Fibroblast of peridontal ligament (primary cell): ENCODE results near the gene SETX.

Source experiments
- DNase-seq: peaks from one replicate; pipeline ENCODE4 v3.0.0-alpha.2; 2010; ENCODE audit errors: extremely low read depth

Gene SETX

DNA sequence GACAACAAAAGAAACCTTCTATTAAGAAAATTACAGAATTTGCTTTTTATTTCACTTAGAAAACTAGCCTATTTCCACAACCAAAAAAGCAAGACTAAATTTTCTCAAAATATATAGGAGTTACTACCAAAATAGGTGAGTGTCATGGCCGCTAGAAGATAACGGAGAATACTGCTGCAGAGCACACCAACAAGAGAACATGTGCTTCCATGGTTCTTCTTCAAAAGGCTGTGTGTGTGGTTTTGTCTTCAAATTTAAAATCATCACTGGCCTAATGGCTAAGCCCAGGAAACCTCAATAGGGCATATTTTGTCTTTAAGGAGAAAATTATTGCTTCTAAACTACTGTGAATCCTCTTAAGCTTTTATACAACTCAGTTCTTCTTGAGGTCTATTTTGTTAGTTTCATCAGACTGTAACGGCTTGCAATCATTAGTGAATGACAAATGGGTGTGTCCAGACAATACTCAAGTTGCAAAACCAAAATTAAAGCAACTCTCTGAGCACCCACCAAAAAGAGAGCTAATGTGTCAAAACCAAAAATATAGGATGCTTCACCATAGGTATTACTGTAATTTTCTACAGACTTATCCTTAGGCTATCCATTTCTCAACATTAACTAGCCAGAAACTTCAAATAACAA is 3.3 kb downstream of the SETX start:
- DNase-seq, result peak; percentile 31

DNA sequence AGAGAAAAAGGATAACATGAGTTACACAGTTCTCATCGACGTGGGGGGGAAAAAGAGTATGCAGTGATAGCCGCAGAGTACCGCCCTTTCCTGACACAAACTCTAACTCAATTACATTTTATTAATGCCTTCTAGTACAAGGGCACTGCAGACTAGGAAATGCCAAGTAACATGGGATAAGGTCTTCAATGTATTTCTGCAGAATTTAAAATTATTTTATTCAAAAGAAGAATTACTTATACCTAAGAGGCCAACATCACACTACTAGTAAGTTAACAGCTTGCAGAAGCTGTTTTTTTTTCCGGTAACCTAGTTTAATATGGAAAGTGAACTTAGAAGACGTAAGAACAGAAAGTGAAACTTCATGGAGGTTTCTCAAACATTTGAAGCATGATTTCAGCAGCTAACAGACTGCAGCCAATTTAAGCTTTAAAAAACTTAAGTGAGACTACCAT is 3.9 kb downstream of the SETX start:
- peak; percentile 70 for DNase-seq

DNA sequence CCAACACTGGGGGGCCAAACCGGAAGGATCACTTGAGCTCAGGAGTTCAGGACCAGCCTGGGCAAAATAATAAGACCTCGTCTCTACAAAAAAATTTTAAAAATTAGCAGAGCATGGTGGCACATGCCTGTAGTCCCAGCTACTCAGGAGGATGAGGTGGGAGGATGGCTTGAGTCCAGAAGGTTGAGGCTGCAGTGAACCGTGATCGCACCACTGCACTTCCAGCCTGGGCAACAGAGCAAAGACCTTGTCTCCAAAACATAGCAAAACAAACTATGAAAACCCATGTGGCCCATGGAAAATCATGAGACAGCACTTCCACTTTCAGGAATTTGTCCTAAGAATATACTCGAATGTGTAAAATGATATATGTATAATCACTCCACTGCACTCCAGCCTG is 6.1 kb downstream of the SETX start:
- peak; percentile 4 for DNase-seq

DNA sequence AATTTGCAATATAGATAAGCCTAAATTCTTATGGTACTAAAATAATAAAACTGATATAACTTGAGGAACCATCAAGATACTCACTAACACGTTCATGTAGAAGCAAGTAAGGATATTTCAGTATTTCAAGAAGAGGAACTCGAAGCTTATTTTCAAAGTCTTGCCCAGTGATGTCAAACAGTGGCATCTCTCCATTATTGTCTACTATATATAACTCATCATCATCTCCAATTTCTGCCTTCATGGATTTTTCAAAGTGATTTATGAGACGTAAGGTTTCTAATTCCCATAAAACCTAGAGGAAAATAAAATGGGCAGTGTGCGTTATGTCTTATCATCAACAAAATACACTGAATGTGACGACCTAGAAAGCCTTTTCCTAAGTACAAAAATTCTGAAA is 8.6 kb downstream of the SETX start:
- no peak for DNase-seq

DNA sequence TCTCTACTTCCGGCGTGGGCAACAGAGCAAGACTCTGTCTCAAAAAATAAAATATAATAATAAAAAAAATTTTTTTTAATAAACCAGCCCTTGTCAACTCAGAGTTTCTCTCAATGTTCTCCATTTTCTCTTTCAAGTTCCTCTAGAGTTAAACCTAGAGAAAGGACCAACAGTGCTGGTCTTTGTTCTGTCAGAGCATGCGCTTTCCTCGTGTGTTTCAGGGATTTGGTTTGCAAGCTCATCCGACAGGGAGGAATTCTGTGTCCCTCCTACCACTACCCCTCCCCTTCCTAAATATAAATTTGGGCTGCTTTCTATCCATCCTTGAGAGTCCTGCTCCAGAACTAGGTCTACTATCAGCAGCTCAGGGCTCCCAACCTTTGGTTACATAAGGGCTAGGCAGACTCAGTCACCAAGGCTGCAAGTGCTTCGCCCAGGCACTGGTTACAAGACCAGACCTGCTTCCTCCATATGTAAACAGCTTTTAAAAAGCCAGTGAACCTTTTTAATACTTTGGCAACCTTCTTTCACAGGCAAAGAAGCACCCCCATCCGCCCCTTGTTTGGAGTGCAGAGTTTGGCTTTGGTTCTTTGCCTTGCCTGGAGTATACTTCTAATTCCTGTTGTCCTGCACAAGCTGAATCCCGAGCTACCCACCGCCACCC is 13.5 kb downstream of the SETX start:
- no peak for DNase-seq

DNA sequence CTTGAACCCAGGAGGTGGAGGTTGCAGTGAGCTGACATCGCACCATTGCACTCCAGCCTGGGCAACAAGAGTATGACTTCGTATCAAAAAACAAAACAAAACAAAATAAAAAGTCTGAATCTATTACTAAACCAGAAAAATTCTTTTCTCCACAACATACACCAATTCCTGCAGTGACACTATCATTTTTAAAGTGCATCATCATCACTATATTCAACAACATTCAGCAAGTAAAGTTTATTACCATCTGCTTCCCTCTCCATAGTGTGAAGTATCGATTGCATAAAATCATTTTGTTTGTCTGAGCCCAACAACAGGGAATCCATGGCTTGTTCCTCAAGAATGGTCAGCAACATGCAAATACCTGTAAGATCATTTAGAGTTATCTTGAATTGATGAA is 20.4 kb downstream of the SETX start:
- no peak for DNase-seq

DNA sequence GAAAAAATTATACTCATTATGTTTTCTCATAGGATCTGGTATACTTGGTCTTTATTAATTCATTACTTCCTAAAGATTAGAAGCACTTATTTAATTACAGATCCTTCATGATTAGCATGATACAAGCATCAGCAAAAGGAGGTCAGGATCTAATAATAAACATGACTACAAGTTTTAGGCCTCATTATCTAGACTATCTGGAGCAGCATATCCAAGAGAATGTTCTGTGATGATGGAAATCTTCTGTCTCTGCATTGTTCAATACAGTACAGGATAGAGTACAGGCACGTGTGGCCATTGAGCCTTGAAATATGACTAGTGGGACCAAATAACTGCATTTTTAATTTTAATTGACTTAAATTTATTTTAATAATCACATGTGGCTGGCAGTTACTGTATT is 21.2 kb downstream of the SETX start:
- DNase-seq, result no peak

DNA sequence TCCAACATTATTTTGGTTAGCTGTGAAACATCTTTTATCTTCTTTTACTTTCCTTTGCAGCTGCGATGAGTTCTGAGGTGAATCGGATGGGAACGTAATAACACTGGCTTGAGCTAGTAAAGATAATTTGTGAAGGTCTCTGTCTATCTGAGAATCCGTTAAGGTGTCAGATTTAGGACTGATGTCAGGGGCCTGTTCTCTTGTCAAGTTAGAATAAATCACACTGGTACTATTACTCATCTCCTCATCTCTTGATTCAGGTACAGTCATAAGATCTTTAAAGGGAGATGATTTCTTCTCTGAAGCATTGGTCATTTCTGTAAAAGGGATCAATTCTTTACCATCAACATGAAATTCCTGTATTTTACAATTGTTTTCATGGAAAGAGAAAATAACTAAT is 26.2 kb downstream of the SETX start:
- DNase-seq, result no peak

DNA sequence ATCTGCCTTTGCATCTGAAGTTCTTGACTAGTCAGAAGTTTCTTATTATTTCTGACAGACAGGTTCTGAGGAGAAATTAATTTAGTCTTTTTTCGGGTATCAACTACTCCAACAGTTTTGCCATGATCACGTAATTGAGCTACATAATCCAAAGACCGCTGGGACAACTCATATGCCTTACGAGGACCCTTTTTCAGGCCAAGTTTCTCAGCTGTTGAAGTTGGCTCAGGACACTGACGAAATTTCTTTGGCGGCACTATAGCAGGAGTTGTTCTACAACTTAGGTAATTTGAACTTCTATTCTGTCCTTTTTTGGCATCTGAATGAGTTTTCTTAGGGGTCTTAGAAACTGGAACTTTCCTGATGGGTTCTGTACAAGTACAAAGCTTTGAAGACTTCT is 27.2 kb downstream of the SETX start:
- no peak for DNase-seq

DNA sequence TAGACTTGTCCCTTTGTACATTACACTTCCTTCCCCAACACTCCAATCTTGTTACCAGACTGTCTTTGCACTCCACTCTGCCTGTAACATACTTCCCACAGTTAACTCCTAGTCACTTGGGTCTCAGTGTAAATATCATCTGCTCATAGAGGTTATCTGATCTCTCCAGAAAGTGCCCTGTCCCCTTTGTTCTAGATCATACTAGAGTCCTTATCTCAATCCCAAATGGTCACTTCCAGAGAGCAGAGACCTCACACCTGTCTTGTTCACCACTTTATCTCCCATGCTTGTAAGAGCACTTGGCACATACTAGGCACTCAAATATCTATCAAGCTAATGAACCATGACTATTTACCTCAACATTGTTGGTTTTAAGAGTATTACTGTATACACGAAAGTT is 30.4 kb downstream of the SETX start:
- DNase-seq, result no peak

DNA sequence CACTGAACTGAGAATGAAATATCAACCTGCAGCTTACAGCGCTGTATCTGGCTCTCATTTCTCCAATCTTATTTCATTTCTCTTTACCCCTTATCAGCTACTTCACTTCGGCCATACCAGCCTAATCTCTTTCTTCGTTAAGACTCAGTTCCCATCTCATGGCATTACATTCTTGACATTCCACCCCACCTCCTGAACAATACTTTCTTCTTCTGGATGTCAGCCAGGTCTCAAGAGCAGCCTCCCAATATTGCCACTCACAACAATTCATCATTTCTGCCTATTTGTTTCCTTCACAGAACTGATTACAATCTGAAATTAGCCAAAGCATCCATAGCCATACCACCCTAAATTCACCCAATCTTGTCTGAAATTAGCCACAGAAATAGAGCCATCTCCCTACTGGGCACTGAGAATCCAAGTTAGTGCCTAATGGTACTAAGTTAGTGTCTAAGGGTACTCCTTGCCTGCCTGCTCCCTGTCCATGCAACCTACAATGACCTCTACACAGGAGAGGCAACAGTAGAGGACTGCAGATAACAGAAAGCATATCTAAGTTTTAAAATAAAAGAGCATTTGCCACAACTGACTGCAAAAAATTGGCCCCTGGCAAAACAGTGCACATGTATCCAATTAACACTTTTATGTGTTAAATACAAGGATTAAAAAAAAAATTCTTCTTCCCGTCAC is 35.2 kb downstream of the SETX start:
- DNase-seq, result no peak

DNA sequence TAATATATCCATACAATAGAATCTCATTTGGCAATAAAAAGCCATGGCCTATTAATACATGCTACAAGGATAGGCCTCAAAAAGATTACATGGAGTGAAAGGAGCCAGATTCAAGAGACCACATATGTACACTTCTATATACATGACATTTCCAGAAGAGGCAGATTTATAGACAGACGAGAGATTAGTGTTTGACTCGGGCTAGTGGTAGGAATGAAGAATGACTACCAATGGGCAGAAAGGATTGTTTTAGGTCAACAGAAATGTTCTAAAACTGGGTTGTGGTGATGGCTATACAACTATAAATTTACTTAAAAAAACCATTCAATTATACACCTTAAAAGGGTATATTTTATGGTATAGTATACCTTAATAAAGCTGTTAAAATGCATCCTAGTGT is 41.9 kb downstream of the SETX start:
- DNase-seq, result no peak

DNA sequence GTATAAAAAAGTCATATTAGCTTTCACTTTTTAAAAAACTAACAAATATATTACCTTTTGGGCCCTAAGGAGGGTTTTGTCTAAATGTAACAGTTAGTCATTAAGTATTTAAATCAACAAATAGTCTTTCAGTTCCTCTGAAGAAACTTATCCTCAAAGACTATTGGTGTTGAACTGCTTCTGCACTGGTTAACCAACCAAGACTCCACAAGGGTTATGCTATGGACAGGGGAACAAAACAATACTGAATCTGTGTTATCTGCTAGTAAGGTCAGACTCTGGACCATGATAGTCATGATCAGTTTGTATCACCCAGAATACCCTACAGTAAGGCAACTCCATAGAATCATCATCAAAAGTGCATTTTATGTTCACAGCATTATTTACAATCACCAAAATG is 42.4 kb downstream of the SETX start:
- DNase-seq, result no peak

DNA sequence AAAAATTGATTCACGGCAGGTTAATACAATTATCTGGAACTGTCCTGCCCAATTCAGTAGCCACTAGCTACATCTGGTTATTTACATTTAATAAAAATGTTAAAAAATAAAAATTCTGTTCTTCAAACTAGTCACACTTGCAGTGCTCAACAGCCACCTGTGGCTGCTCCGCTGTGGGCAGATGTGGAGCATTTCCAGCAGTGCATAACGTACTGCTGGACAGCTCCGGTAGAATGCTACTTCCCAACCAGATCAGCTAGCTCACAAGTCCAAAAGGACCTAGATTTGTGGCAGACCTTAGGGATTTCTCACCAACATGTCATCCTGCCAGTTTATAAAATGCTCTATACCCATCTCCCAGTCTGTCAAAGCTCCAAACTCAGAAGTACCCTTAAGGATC is 42.8 kb downstream of the SETX start:
- DNase-seq, result no peak

DNA sequence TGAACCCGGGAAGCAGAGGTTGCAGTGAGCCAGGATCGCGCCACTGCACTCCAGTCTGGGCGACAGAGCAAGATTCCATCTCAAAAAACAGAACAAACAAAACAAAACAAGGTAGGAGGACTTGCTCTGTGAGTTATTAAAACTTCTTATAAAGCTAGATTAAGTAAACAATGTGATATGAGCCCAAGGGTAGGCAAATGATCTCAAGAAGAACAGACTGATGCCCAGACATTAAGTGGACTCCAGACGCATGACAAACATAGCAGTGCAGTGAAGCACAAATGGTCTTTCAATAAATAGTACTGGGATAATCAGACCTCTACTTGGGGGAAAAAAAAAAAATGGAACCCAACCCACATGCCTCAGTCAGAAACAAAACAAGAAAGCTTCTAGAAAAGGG is 45.7 kb downstream of the SETX start:
- no peak for DNase-seq

DNA sequence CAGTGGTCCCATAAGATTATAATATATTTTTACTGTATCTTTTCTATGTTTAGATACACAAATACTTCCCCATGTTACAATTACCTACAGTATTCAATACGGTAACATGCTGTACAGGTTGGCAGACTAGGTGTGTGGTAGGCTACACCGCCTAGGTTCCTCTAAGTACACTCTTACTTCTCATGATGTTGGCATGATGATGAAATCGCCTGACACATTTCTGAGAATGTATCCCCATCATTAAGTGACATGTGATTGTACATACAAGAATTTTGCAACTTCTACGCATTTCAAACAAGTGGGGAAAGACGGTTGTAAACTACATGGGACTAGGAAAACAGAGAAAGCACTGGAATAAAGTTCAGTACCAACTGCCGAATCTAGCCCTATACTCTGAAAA is 53.3 kb downstream of the SETX start:
- DNase-seq, result no peak

DNA sequence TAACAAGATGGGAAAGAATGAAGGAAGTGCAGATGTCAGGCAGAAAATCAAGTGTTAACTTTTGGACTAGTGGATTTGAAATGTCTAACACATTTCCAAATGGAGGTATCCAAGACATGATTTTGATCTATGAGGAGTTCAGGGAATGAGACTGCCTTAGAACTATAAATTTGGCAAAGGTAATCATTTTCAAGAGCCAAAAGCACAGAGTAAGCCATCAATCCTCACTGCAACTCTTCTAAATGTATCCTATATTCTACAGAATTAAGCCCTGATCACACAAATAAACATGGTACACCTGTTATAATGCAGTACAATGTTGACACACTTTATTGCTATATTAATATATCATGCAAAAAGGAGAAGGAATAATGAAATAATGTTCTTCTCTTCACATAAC is 55.6 kb downstream of the SETX start:
- no peak for DNase-seq

DNA sequence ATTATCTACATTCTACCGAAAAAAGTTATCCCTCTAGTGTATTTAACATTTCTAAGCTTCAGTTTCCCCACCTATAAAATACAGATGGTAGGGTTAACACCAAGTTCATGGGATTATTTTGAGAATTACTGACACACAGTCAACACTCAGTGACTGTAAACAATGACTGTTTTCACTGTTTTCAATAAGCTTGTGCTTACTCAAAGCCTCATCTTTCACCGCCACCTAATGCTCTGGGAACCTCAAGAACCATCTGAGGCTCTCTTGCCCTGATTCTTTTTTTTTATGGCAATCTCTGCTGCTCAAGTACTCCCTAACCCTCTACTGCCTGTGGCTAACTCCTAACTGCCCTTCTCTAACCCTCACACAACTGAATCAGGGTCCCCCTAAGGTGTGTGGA is 59.6 kb downstream of the SETX start:
- no peak for DNase-seq

DNA sequence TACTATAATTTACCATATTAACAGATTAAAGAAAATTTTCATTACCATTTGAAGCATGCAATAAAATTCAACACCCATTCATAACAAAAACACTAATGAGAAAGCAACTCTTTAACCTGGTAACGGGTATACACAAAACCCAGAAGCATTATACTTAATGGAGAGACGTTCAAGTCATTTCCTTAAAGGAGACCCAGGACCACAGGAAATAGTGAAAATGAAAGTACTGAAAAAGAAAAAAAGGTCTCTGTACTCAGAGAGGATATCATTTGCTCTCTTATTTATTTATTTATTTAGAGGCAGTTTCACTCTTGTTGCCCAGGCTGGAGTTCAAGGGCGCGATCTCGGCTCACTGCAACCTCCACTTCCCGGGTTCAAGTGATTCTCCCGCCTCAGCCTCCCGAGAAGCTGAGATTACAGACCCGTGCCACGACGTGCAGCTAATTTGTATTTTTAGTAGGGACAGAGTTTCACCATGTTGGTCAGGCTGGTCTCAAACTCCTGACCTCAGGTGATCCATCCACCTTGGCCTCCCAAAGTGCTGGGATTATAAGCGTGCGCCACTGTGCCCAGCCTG is 61.6 kb downstream of the SETX start:
- DNase-seq, result no peak

DNA sequence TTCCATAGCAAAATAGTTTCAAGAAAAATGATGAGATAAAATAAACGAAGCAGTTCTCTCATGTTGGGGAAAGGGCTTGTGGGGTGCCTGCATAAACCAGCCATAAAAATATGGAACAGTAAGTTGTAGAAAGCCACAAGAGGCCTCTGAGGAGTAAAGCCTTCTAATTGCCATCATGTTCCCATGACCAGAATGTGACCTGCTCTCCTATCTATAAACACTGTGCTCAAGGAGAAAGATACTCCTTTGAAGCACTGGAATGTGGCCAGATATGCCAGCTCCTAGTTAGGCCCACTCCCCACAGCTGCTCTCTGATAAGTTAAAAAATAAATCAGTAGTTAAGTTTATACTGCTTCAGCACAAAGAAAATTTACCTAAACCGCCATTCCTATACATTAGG is 65.8 kb downstream of the SETX start:
- peak; percentile 35 for DNase-seq

DNA sequence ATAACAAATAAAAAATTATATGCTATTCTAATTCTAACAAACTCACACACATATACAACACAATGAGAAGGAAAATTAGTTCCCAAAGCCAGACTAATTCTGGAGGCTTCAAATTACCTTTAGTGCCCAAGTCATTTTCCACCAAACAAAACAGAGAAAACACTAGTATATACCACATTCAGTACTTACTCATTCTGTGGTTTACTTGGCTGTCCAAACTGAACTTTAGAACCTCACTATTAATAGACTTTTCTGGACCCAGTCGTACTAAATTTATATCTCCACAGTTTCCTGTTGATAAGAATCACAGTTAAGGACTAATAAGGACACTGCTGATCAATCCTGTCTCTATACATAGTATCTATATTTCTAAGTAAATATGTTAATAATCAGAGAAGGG is 66.4 kb downstream of the SETX start:
- DNase-seq, result peak; percentile 61

DNA sequence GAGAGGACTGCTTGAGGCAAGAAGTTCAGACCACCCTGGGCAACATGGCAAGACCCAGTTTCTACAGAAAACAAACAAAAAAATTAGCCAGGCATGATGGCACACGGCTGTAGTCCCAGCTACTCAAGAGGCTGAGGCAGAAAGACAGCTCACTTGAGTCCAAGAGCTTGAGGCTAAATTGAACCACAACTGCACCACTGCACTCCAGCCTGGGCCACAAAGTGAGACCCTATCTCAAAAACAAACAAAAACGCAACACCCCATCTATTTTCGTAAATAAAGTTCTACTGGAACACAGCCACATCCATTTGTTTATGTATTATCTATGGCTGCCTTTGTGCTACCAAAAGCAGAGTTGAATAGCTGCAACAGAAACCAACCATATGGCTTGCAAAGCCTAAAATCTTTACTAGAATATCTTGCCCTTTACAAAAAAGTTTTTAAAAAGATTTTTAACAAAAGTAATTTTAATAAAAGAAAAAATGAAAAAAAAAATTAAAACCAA is 67.5 kb downstream of the SETX start:
- no peak for DNase-seq

DNA sequence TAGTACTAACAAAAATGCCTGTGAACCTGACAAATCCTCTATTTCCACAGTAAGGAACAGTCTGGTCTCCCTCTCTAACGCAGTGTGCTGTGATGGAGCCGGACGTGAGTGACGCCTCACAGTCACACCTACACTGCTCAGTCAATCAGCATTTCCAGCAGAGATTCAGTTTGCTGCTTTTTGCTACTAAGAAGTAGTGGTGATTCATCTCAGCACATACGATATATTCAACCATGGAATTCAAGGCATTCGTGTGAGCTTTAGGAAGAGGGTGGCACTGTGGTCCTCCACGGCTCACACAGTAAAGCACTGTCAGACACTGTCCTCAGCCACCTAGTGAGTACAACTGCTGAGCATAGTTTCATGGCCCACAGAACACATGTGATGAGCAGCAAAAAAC is 70.9 kb downstream of the SETX start:
- no peak for DNase-seq
